T-cell (primary cell): ENCODE results near the gene MORN1. TPM values are rescaled to one million over a fixed set of nuclear protein-coding genes. Genes with fewer than 3 reads are reported as not detected.

Experiments used
- ATAC-seq, 4 experiments: fragments of 200-7000 bp in 3 of 4; fragments of 150-1000 bp in 1 of 4; cut with Tn5 transposase; replicated peaks in 1 of 4; 1 replicate in 3 of 4; 2 replicates in 1 of 4; pipeline ENCODE4 v1.10.0; 2021; ENCODE audit warnings: moderate library complexity in 3 of 4, mild to moderate bottlenecking in 2 of 4, moderate number of reproducible peaks in 1 of 4
- CTCF ChIA-PET, 2 donors: fragments of 300-600 bp; sonication (Branson Sonifier 250); formaldehyde crosslinking; loops; one replicate each; lab custom pipeline; 2022; ENCODE audit warnings: antibody characterized with exemption in 2 of 2; lab: Charles Lee
- POLR2A ChIA-PET, 2 donors: fragments of 300-600 bp; sonication (Branson Sonifier 250); formaldehyde crosslinking; loops; one replicate each; lab custom pipeline; 2022; ENCODE audit warnings: antibody characterized with exemption in 2 of 2; lab: Charles Lee
- DNase-seq, 35 experiments: peaks; one replicate each; pipeline versions ENCODE4 v3.0.0 to v3.0.0-alpha.2; 2013 to 2023
- H3K27ac ChIP-seq: one replicate; pipeline ENCODE4 v1.5.1; 2013; ENCODE audit warnings: low read length
- H3K27me3 ChIP-seq, 2 experiments: replicated peaks in 1 of 2; 1 replicate in 1 of 2; 2 replicates in 1 of 2; pipeline versions ENCODE4 v1.6.1 to v1.7.0; 2013; ENCODE audit warnings: low read length in 1 of 2, mixed read lengths in 1 of 2; ENCODE audit not compliant: control insufficient read depth in 2 of 2, insufficient read depth in 2 of 2; ENCODE audit errors: extremely low read depth in 1 of 2
- H3K36me3 ChIP-seq, 2 donors: 1 replicate in 1 of 2; 2 replicates in 1 of 2; pipeline versions ENCODE4 v1.6.1 to v1.7.0; 2013; ENCODE audit warnings: low read length in 1 of 2; ENCODE audit not compliant: control insufficient read depth in 2 of 2, insufficient read depth in 1 of 2; ENCODE audit errors: extremely low read depth in 1 of 2
- H3K4me1 ChIP-seq, 2 experiments: 1 replicate in 1 of 2; 2 replicates in 1 of 2; pipeline versions ENCODE4 v1.6.1 to v1.7.0; 2013; ENCODE audit warnings: low read length in 2 of 2, mixed read lengths in 1 of 2; ENCODE audit not compliant: insufficient read depth in 2 of 2, control insufficient read depth in 1 of 2; ENCODE audit errors: extremely low read depth in 1 of 2
- H3K4me3 ChIP-seq, 2 donors: 1 replicate in 1 of 2; 2 replicates in 1 of 2; pipeline versions ENCODE4 v1.5.1 to v1.7.0; 2013; ENCODE audit warnings: mild to moderate bottlenecking in 2 of 2, low read length in 1 of 2, moderate library complexity in 1 of 2; ENCODE audit not compliant: control insufficient read depth in 1 of 2; ENCODE audit errors: extremely low read depth in 1 of 2
- H3K9me3 ChIP-seq: 2 replicates; pipeline ENCODE4 v1.7.0; 2013
- H3K27ac Mint-ChIP-seq, 2 donors: one replicate each; pipeline ENCODE4 v1.8.0; 2020 to 2021; ENCODE audit warnings: mild to moderate bottlenecking in 2 of 2, mixed read lengths in 2 of 2
- H3K27me3 Mint-ChIP-seq, 2 donors: one replicate each; pipeline ENCODE4 v1.8.0; 2021 to 2022; ENCODE audit warnings: mixed read lengths in 2 of 2
- H3K36me3 Mint-ChIP-seq: one replicate; pipeline ENCODE4 v1.8.0; 2021; ENCODE audit warnings: mixed read lengths
- H3K4me1 Mint-ChIP-seq, 3 donors: one replicate each; pipeline ENCODE4 v1.8.0; 2020 to 2022; ENCODE audit warnings: mixed read lengths in 3 of 3, mild to moderate bottlenecking in 1 of 3
- H3K4me3 Mint-ChIP-seq, 3 donors: one replicate each; pipeline ENCODE4 v1.8.0; 2020 to 2022; ENCODE audit warnings: mild to moderate bottlenecking in 3 of 3, mixed read lengths in 3 of 3, moderate library complexity in 3 of 3
- H3K9me3 Mint-ChIP-seq, 3 donors: one replicate each; pipeline ENCODE4 v1.8.0; 2020 to 2022; ENCODE audit warnings: mixed read lengths in 3 of 3
- WGBS: methylation state at CpG from one replicate; pipeline ENCODE4 v1.1.5; 2013; ENCODE audit warnings: missing lambda C conversion rate; ENCODE audit not compliant: insufficient coverage; 5-methylcytosine and 5-hydroxymethylcytosine counted together
- total RNA-seq, 35 experiments: library from RNA in 6 of 35; stranded (reverse) in 6 of 35; fragments of 120-200 nt in 1 of 35; gene quantifications; one replicate each; pipeline versions ENCODE4 v1.2.1 to v1.2.4 and lab custom pipeline; 2013 to 2026

MORN1 gene
- total RNA-seq, 5 donors from 2014 or later (not counting 1 experiment from before 2014, with no cell fraction given), result 8.2 to 17.5 (median 13.2) TPM

- DNase-seq, result peak in 1 of 35 experiments; percentile 35
- Histone ChIP-seq H3K27me3 (no peaks in the 10 kb centered on the region), H3K27ac (peak overlapping the region; percentile 74), H3K4me3 (no peak overlapping the region), H3K4me1 (peaks cover 25 to 72% of the 10 kb centered on the region in 2 experiments), H3K36me3 (peaks cover 0 to 3% of the 10 kb centered on the region in 2 donors), H3K9me3 (no peaks in the 10 kb centered on the region)
- Mint-ChIP-seq H3K4me3 (peak overlapping the region; percentile 31 to 52 (median 47)), H3K9me3 (no peaks in the 10 kb centered on the region), H3K36me3 (no peaks in the 10 kb centered on the region), H3K4me1 (peaks cover 11 to 22% (median 13%) of the 10 kb centered on the region in 3 donors), H3K27me3 (no peaks in the 10 kb centered on the region), H3K27ac (peak overlapping the region; percentile 39 to 55)
- ChIA-PET POLR2A (interaction anchor here in 1 of 2 donors (0.5 kb wide), 1 partner anchor 12 kb away, joined by 3 read pairs; no protein-coding TSS in a partner anchor), CTCF (interaction anchor here in 1 of 2 donors (0.5 kb wide), 1 partner anchor 68 kb away, joined by 3 read pairs; no protein-coding TSS in a partner anchor)
- 75% methylated on average over 15 of the region's 18 CpGs for WGBS
- no peak for ATAC-seq
Measured at GRCh38 chr1:2313651-2314261, 77.6 kb downstream of the MORN1 start.

- Mint-ChIP-seq H3K36me3 (peaks cover 10% of the 10 kb centered on the region), H3K27me3 (no peaks in the 10 kb centered on the region), H3K4me3 (peak overlapping the region in 1 of 3 donors; percentile 52), H3K4me1 (peaks cover 11 to 22% (median 13%) of the 10 kb centered on the region in 3 donors), H3K27ac (peak overlapping the region in 1 of 2 donors; percentile 34), H3K9me3 (no peaks in the 10 kb centered on the region)
- peaks cover 23 to 61% of the 10 kb centered on the region in 2 experiments for H3K4me1 ChIP-seq
- H3K36me3 ChIP-seq, result peaks cover 7 to 8% of the 10 kb centered on the region in 2 donors
- DNase-seq (peak in 1 of 35 experiments; percentile 31), ATAC-seq (no peak)
- H3K27ac ChIP-seq, result peak overlapping the region; percentile 74
- no peak overlapping the region for H3K4me3 ChIP-seq
- no peaks in the 10 kb centered on the region for H3K9me3 ChIP-seq
- POLR2A ChIA-PET, result interaction anchor here in 1 of 2 donors (0.5 kb wide), 1 partner anchor 11 kb away, joined by 3 read pairs; no protein-coding TSS in a partner anchor
- no peaks in the 10 kb centered on the region for H3K27me3 ChIP-seq
- CTCF ChIA-PET, result interaction anchor here (0.6 to 1.2 kb wide), 3 partner anchors 12 to 57 kb away, joined by 3 to 5 read pairs (median 4); no protein-coding TSS in a partner anchor
- 75% methylated on average over 13 of the region's 24 CpGs for WGBS
Measured at GRCh38 chr1:2312515-2313301, 78.6 kb downstream of the MORN1 start.

GRCh38 chr1:2312160-2312514 is 79.2 kb downstream of the MORN1 start:
- H3K27ac Mint-ChIP-seq, result peak overlapping the region in 1 of 2 donors; percentile 69
- Histone ChIP-seq H3K27me3 (no peaks in the 10 kb centered on the region), H3K4me1 (peaks cover 23 to 56% of the 10 kb centered on the region in 2 experiments), H3K36me3 (peaks cover 13 to 14% of the 10 kb centered on the region in 2 donors), H3K9me3 (no peaks in the 10 kb centered on the region), H3K27ac (peak overlapping the region; percentile 74), H3K4me3 (no peak overlapping the region)
- DNase-seq (no peak), ATAC-seq (no peak)
- H3K9me3 Mint-ChIP-seq, result no peaks in the 10 kb centered on the region
- WGBS, result 79% methylated on average over 6 of the region's 10 CpGs
- peaks cover 9 to 24% (median 13%) of the 10 kb centered on the region in 3 donors for H3K4me1 Mint-ChIP-seq
- POLR2A ChIA-PET, result interaction anchor here in 1 of 2 donors (1.0 kb wide), 1 partner anchor 81 kb away, joined by 3 read pairs; no protein-coding TSS in a partner anchor
- H3K36me3 Mint-ChIP-seq, result peaks cover 16% of the 10 kb centered on the region
- no peaks in the 10 kb centered on the region for H3K27me3 Mint-ChIP-seq
- CTCF ChIA-PET, result interaction anchor here in 1 of 2 donors (0.6 to 1.2 kb wide), 3 partner anchors 11 to 117 kb away, joined by 3 to 4 read pairs (median 4); partner anchors contain the start of gene FAAP20
- no peak overlapping the region for H3K4me3 Mint-ChIP-seq

- DNase-seq, result peak in 33 of 35 experiments; percentile 41 to 76 (median 59)
- peaks cover 16 to 18% of the 10 kb centered on the region in 2 donors for H3K36me3 ChIP-seq
- peaks cover 5 to 21% (median 12%) of the 10 kb centered on the region in 3 donors for H3K4me1 Mint-ChIP-seq
- no peaks in the 10 kb centered on the region for H3K27me3 Mint-ChIP-seq
- no peaks in the 10 kb centered on the region for H3K27me3 ChIP-seq
- ChIA-PET CTCF (interaction anchor here in 1 of 2 donors (0.6 to 1.2 kb wide), 3 partner anchors 10 to 116 kb away, joined by 3 to 4 read pairs (median 4); partner anchors contain the start of gene FAAP20), POLR2A (interaction anchor here (0.7 to 1.0 kb wide), 2 partner anchors 10 to 81 kb away, joined by 3 read pairs; no protein-coding TSS in a partner anchor)
- H3K4me1 ChIP-seq, result peaks cover 20 to 48% of the 10 kb centered on the region in 2 experiments
- no peak overlapping the region for H3K4me3 Mint-ChIP-seq
- no peaks in the 10 kb centered on the region for H3K9me3 ChIP-seq
- 55% methylated on average over 14 of the region's 21 CpGs for WGBS
- H3K27ac Mint-ChIP-seq, result peak overlapping the region; percentile 15 to 69
- H3K4me3 ChIP-seq, result no peak overlapping the region
- ATAC-seq, result peak; percentile 39 to 51 (median 44)
- peak overlapping the region; percentile 74 for H3K27ac ChIP-seq
- H3K9me3 Mint-ChIP-seq, result no peaks in the 10 kb centered on the region
- H3K36me3 Mint-ChIP-seq, result peaks cover 21% of the 10 kb centered on the region
Measured at GRCh38 chr1:2311184-2312032, 79.9 kb downstream of the MORN1 start.

- DNase-seq, result no peak
- H3K4me1 Mint-ChIP-seq, result peaks cover 5 to 19% (median 8%) of the 10 kb centered on the region in 3 donors
- peaks cover 24% of the 10 kb centered on the region for H3K36me3 Mint-ChIP-seq
- no peak for ATAC-seq
- Histone ChIP-seq H3K36me3 (peaks cover 16 to 26% of the 10 kb centered on the region in 2 donors), H3K27me3 (no peaks in the 10 kb centered on the region), H3K9me3 (no peaks in the 10 kb centered on the region), H3K4me3 (no peak overlapping the region), H3K27ac (peak overlapping the region; percentile 34), H3K4me1 (peaks cover 14 to 42% of the 10 kb centered on the region in 2 experiments)
- ChIA-PET CTCF (interaction anchor here (0.6 to 1.0 kb wide), 4 partner anchors 34 to 151 kb away, joined by 3 to 4 read pairs (median 3); no protein-coding TSS in a partner anchor), POLR2A (no interaction called here)
- no peaks in the 10 kb centered on the region for H3K27me3 Mint-ChIP-seq
- WGBS, result 89% methylated on average over 11 of the region's 28 CpGs
- H3K9me3 Mint-ChIP-seq, result no peaks in the 10 kb centered on the region
- no peak overlapping the region for H3K4me3 Mint-ChIP-seq
- H3K27ac Mint-ChIP-seq, result peak overlapping the region; percentile 34 to 69
Measured at GRCh38 chr1:2310332-2311183, 80.8 kb downstream of the MORN1 start.
